GM12878 (cell line): ENCODE measurements around the gene LIN28B. TPM values are rescaled to one million over a fixed set of nuclear protein-coding genes. Genes with fewer than 3 reads are reported as not detected.

Experiments used
- ATAC-seq: fragments of 200-7000 bp; cut with Tn5 transposase; 3 replicates; pipeline ENCODE4 v1.9.1; 2020; ENCODE audit warnings: mild to moderate bottlenecking, moderate library complexity
- BruUV-seq: library from RNA; stranded (reverse); fragments of 400-500 nt; replicated peaks from 2 replicates; lab custom pipeline; 2021; lab: Mats Ljungman, UMichigan
- CTCF ChIA-PET: fragments of 300-600 bp; sonication (Branson Sonifier 250); formaldehyde crosslinking; extraction: SDS; loops from one replicate; lab custom pipeline; 2021; ENCODE audit warnings: inconsistent platforms; lab: Yijun Ruan, JAX
- POLR2A ChIA-PET: fragments of 350-600 bp; formaldehyde crosslinking; extraction: SDS; loops from one replicate; lab custom pipeline; 2021; ENCODE audit warnings: inconsistent platforms; lab: Charles Lee
- RAD21 ChIA-PET: fragments of 300-600 bp; sonication (Branson Sonifier 250); formaldehyde crosslinking; loops from one replicate; lab custom pipeline; 2023; ENCODE audit warnings: antibody characterized with exemption; ENCODE audit not compliant: unreplicated experiment; lab: Charles Lee
- SMC1A ChIA-PET: fragments of 300-600 bp; sonication (Branson Sonifier 250); formaldehyde crosslinking; loops from one replicate; lab custom pipeline; 2023; ENCODE audit not compliant: unreplicated experiment, uncharacterized antibody; lab: Charles Lee
- DNase-seq: peaks from one replicate; pipeline ENCODE4 v3.0.0-alpha.2; 2011; ENCODE audit warnings: low read depth, low spot score
- FAIRE-seq: peaks from 3 replicates; lab custom pipeline; 2011; peaks lifted over from hg19 to GRCh38; lab: Jason Lieb, UNC
- H2AFZ ChIP-seq: 2 replicates; pipeline ENCODE4 v1.6.0; 2011; ENCODE audit warnings: low read depth, low read length, control low read depth; ENCODE audit not compliant: control insufficient read depth
- H3K27ac ChIP-seq: 2 replicates; pipeline ENCODE4 v1.5.1; 2011; ENCODE audit warnings: control low read depth; ENCODE audit not compliant: control insufficient read depth, insufficient read depth
- H3K27me3 ChIP-seq, 2 experiments: replicated peaks in 1 of 2; 2 replicates each; pipeline versions ENCODE4 v1.6.0 to v1.6.1; 2011; ENCODE audit warnings: low read length in 1 of 2; ENCODE audit not compliant: control insufficient read depth in 2 of 2, insufficient read depth in 2 of 2
- H3K36me3 ChIP-seq, 2 experiments: 2 replicates each; pipeline ENCODE4 v1.5.1; 2011; ENCODE audit warnings: low read length in 1 of 2; ENCODE audit not compliant: control insufficient read depth in 2 of 2, insufficient read depth in 2 of 2
- H3K4me1 ChIP-seq: 2 replicates; pipeline ENCODE4 v1.6.1; 2011; ENCODE audit warnings: mild to moderate bottlenecking, low read length, moderate library complexity, mixed read lengths; ENCODE audit not compliant: control insufficient read depth, insufficient read depth
- H3K4me2 ChIP-seq: 2 replicates; pipeline ENCODE4 v1.6.0; 2011; ENCODE audit warnings: control low read depth; ENCODE audit not compliant: control insufficient read depth, insufficient read depth
- H3K4me3 ChIP-seq: fragments of 200-600 bp; sonication (generic); 2 replicates; pipeline ENCODE4 v1.5.1; 2016
- H3K79me2 ChIP-seq: 2 replicates; pipeline ENCODE4 v1.6.0; 2011; ENCODE audit warnings: low read length; ENCODE audit not compliant: control insufficient read depth, insufficient read depth
- H3K9ac ChIP-seq: 2 replicates; pipeline ENCODE4 v1.8.0; 2011; ENCODE audit warnings: low read length, control low read depth, mixed read lengths; ENCODE audit not compliant: control insufficient read depth, insufficient read depth
- H3K9me3 ChIP-seq: replicated peaks from 3 replicates; pipeline ENCODE4 v1.5.1; 2011; ENCODE audit warnings: mild to moderate bottlenecking, low read length; ENCODE audit not compliant: control insufficient read depth, insufficient read depth
- H4K20me1 ChIP-seq: 2 replicates; pipeline ENCODE4 v1.6.0; 2011; ENCODE audit not compliant: control insufficient read depth, insufficient read depth
- BHLHE40 ChIP-seq, 2 experiments: fragments of 450-650 bp in 1 of 2; IDR thresholded peaks; 2 replicates each; pipeline ENCODE4 v1.6.1; 2011 to 2017; ENCODE audit warnings: low read depth in 2 of 2, borderline replicate concordance in 1 of 2, improper control_type of control experiment in 1 of 2, low read length in 1 of 2, mild to moderate bottlenecking in 1 of 2
- BRCA1 ChIP-seq: IDR thresholded peaks from 2 replicates; pipeline ENCODE4 v1.6.1; 2011; ENCODE audit warnings: low read depth, low read length, improper control_type of control experiment
- CBX3 ChIP-seq: fragments of 200-600 bp; sonication (generic); IDR thresholded peaks from 2 replicates; pipeline ENCODE4 v1.6.1; 2016; ENCODE audit warnings: low read depth, borderline replicate concordance
- CBX5 ChIP-seq: sonication (generic); IDR thresholded peaks from 2 replicates; pipeline ENCODE4 v1.6.1; 2016; ENCODE audit warnings: low read depth, moderate library complexity, mild to moderate bottlenecking, inconsistent platforms
- CHD1 ChIP-seq: IDR thresholded peaks from 2 replicates; pipeline ENCODE4 v1.6.1; 2012; ENCODE audit warnings: low read depth, low read length, improper control_type of control experiment
- CHD2 ChIP-seq: IDR thresholded peaks from 2 replicates; pipeline ENCODE4 v1.6.1; 2011; ENCODE audit warnings: low read depth, low read length, improper control_type of control experiment, borderline replicate concordance
- E4F1 ChIP-seq: fragments of 450-650 bp; IDR thresholded peaks from 2 replicates; pipeline ENCODE4 v1.6.1; 2018; ENCODE audit warnings: borderline replicate concordance, mild to moderate bottlenecking; ENCODE audit not compliant: partially characterized antibody
- ETV6 ChIP-seq, 2 experiments: fragments of 450-650 bp in 1 of 2; IDR thresholded peaks in 1 of 2; conservative IDR thresholded peaks in 1 of 2; 2 replicates each; pipeline ENCODE4 v1.6.1; 2014; ENCODE audit warnings: antibody characterized with exemption in 1 of 2, borderline replicate concordance in 1 of 2, low read depth in 1 of 2, mild to moderate bottlenecking in 1 of 2, moderate library complexity in 1 of 2
- MXI1 ChIP-seq: fragments of 150-350 bp; IDR thresholded peaks from 2 replicates; pipeline ENCODE4 v1.6.1; 2011; ENCODE audit warnings: low read depth, mild to moderate bottlenecking, inconsistent platforms, low read length, improper control_type of control experiment
- POLR2AphosphoS2 ChIP-seq: IDR thresholded peaks from 2 replicates; pipeline ENCODE4 v1.6.1; 2011; ENCODE audit warnings: low read depth, mild to moderate bottlenecking, low read length, improper control_type of control experiment, moderate library complexity
- POLR2AphosphoS5 ChIP-seq: IDR thresholded peaks from 2 replicates; pipeline ENCODE4 v1.6.1; 2011; ENCODE audit warnings: mild to moderate bottlenecking, low read length, inconsistent platforms
- RUNX3 ChIP-seq: IDR thresholded peaks from 2 replicates; pipeline ENCODE4 v1.6.1; 2012; ENCODE audit warnings: low read length, inconsistent platforms
- SUZ12 ChIP-seq: fragments of 200-600 bp; sonication (generic); IDR thresholded peaks from one replicate; pipeline ENCODE4 v1.6.1; 2018; ENCODE audit warnings: antibody characterized with exemption, mild to moderate bottlenecking; ENCODE audit not compliant: unreplicated experiment
- WGBS: methylation state at CpG from one replicate; pipeline ENCODE4 v1.1.6; 2016; ENCODE audit warnings: low lambda C conversion rate; ENCODE audit not compliant: insufficient replicate concordance, insufficient coverage; ENCODE audit errors: missing lambda C conversion rate; 5-methylcytosine and 5-hydroxymethylcytosine counted together
- in situ Hi-C: fragments of 300-500 bp; cut with MboI; formaldehyde crosslinking; loops from 9 replicates; pipeline ENCODE4 v1.14.3; 2018; ENCODE audit warnings: mixed read lengths
- intact Hi-C: fragments of 100-400 bp; cut with micrococcal nuclease; formaldehyde crosslinking; loops from one replicate; pipeline ENCODE4 v1.14.2; 2022; ENCODE audit not compliant: unreplicated experiment
- polyA plus RNA-seq, 11 experiments: library from polyadenylated mRNA; depleted of rRNA in 4 of 11; unstranded in 6 of 11; stranded (reverse) in 5 of 11; fragments of >200 nt; fragmentation: Nextera tagmentation in 4 of 11; fragmentation: Illumina TruSeq in 1 of 11; extraction: Ambion mirVana in 4 of 11; extraction: Trizol in 1 of 11; gene quantifications; 1 replicate in 1 of 11; 2 replicates in 10 of 11; pipeline versions ENCODE4 v1.2.1 to v1.2.3, GENCODE V29; 2011 to 2016; ENCODE audit warnings: inconsistent platforms in 2 of 11, missing spikeins in 2 of 11, low read depth in 1 of 11
- total RNA-seq, 4 experiments: library from RNA; depleted of rRNA in 3 of 4; stranded (reverse); fragments of >200 nt in 3 of 4; fragmentation: Illumina TruSeq in 1 of 4; extraction: Trizol in 1 of 4; gene quantifications; 2 replicates each; pipeline versions ENCODE4 v1.2.1 to v1.2.3, GENCODE V29; 2013 to 2021

The LIN28B gene
- total and polyA plus RNA-seq, 10 of the 15 experiments (the other 5 are each of a cell fraction or from before 2014, with no cell fraction given), result 0.01 to 2.4 (median 0.09) TPM; not detected in 6

- Histone ChIP-seq H3K9ac (no peak overlapping the region), H3K27me3 (no peaks in the 10 kb centered on the region), H3K27ac (no peak overlapping the region), H2AFZ (no peak overlapping the region), H3K4me2 (no peak overlapping the region), H3K9me3 (no peaks in the 10 kb centered on the region), H4K20me1 (no peaks in the 10 kb centered on the region), H3K4me3 (no peak overlapping the region), H3K4me1 (no peaks in the 10 kb centered on the region), H3K36me3 (no peaks in the 10 kb centered on the region)
- ChIA-PET CTCF (no interaction called here), RAD21 (interaction anchor here (0.6 kb wide), 1 partner anchor 123 kb away, joined by 3 read pairs; no protein-coding TSS in a partner anchor), SMC1A (interaction anchor here (1.6 kb wide), 1 partner anchor 91 kb away, joined by 4 read pairs; no protein-coding TSS in a partner anchor), POLR2A (no interaction called here)
- ATAC-seq (no peak), FAIRE-seq (no peak), DNase-seq (no peak)
- in situ Hi-C loops, result no loop called here
- intact Hi-C loops, result no loop called here
- WGBS, result 36% methylated on average over 3 of the region's 3 CpGs
- no peak for TF ChIP-seq POLR2AphosphoS5
- no peak for TF ChIP-seq CHD2
- TF ChIP-seq RUNX3, result no peak
- no peak for TF ChIP-seq BHLHE40 (IDR thresholded peaks at IDR 0.05; ENCODE audit: borderline replicate concordance in 1 of 2, low read depth in 2 of 2, low read length in 1 of 2)
- TF ChIP-seq POLR2AphosphoS2, result no peak
- TF ChIP-seq, all 136 proteins: peak for 0
- no TSS peak for BruUV-seq
- H3K79me2 ChIP-seq, result no peaks in the 10 kb centered on the region
Measured at GRCh38 chr6:104987218-104987617, 30.3 kb downstream of the LIN28B start.

GRCh38 chr6:104990085-104990484, 33.2 kb downstream of the LIN28B start:
- Histone ChIP-seq H3K27ac (no peak overlapping the region), H3K27me3 (no peaks in the 10 kb centered on the region), H3K36me3 (no peaks in the 10 kb centered on the region), H3K79me2 (no peaks in the 10 kb centered on the region), H2AFZ (no peak overlapping the region)
- DNase-seq (no peak), ATAC-seq (no peak)
- in situ Hi-C loops, result no loop called here
- SMC1A ChIA-PET, result interaction anchor here (1.2 kb wide), 2 partner anchors 9 to 26 kb away, joined by 3 read pairs; no protein-coding TSS in a partner anchor
- no TSS peak for BruUV-seq
- TF ChIP-seq E4F1 (no peak), ETV6 (conservative IDR thresholded peaks at IDR 0.05 in 1 of 2, IDR thresholded peaks at IDR 0.05 in 1 of 2; ENCODE audit: borderline replicate concordance in 1 of 2, low read depth in 1 of 2) (no peak), BRCA1 (no peak), MXI1 (no peak), CBX3 (no peak), SUZ12 (no peak), BHLHE40 (IDR thresholded peaks at IDR 0.05; ENCODE audit: borderline replicate concordance in 1 of 2, low read depth in 2 of 2, low read length in 1 of 2) (no peak), CHD2 (no peak), CBX5 (no peak), CHD1 (no peak)
- TF ChIP-seq, all 136 proteins: peak for 0
- FAIRE-seq, result no peak
- ChIA-PET CTCF (interaction anchor here (1.1 kb wide), 1 partner anchor 88 kb away, joined by 4 read pairs; no protein-coding TSS in a partner anchor), POLR2A (no interaction called here), RAD21 (no interaction called here)
- no peaks in the 10 kb centered on the region for H3K4me1 ChIP-seq
- WGBS, result 86% methylated on average over 1 of the region's 1 CpG
- H3K4me3 ChIP-seq, result no peak overlapping the region
- no peak overlapping the region for H3K9ac ChIP-seq
- no peaks in the 10 kb centered on the region for H3K9me3 ChIP-seq
- no peaks in the 10 kb centered on the region for H4K20me1 ChIP-seq
- H3K4me2 ChIP-seq, result no peak overlapping the region
- intact Hi-C loops, result no loop called here
